Liver (tissue), 3 donors: Measurements from ENCODE around the gene GNG14.
"Not testable (repeated sequence)": the region's sequence is repeated elsewhere in the genome, so short reads cannot be mapped to it uniquely, and the experiment has no call there.

Experiments
- ATF3 ChIP-seq: IDR thresholded peaks from 2 replicates; pipeline ENCODE4 v1.6.1; 2016; ENCODE audit warnings: antibody characterized with exemption
- CTCF ChIP-seq: fragments of 150-350 bp; IDR thresholded peaks from 2 replicates; pipeline ENCODE4 v1.5.1; 2017; ENCODE audit warnings: improper control_type of control experiment, low read depth, low read length; ENCODE audit not compliant: missing input control
- FOXA1 ChIP-seq: IDR thresholded peaks from 2 replicates; pipeline ENCODE4 v1.6.1; 2016; ENCODE audit warnings: antibody characterized with exemption
- GABPA ChIP-seq, 2 donors: IDR thresholded peaks in 1 of 2; conservative IDR thresholded peaks in 1 of 2; 2 replicates each; pipeline ENCODE4 v1.6.1; 2016; ENCODE audit warnings: antibody characterized with exemption in 2 of 2, mild to moderate bottlenecking in 1 of 2, moderate library complexity in 1 of 2
- HNF4G ChIP-seq: IDR thresholded peaks from 2 replicates; pipeline ENCODE4 v1.6.1; 2016; ENCODE audit warnings: antibody characterized with exemption
- JUND ChIP-seq, 2 donors: IDR thresholded peaks; 2 replicates each; pipeline ENCODE4 v1.6.1; 2016; ENCODE audit warnings: antibody characterized with exemption in 2 of 2
- MAX ChIP-seq: IDR thresholded peaks from 2 replicates; pipeline ENCODE4 v1.6.1; 2016; ENCODE audit warnings: antibody characterized with exemption
- REST ChIP-seq: IDR thresholded peaks from 2 replicates; pipeline ENCODE4 v1.6.1; 2016; ENCODE audit warnings: antibody characterized with exemption, mild to moderate bottlenecking
- RXRA ChIP-seq, 2 donors: IDR thresholded peaks; 2 replicates each; pipeline ENCODE4 v1.6.1; 2017 to 2018; ENCODE audit warnings: antibody characterized with exemption in 2 of 2, mild to moderate bottlenecking in 1 of 2
- SP1 ChIP-seq: IDR thresholded peaks from 2 replicates; pipeline ENCODE4 v1.6.1; 2018; ENCODE audit warnings: antibody characterized with exemption, mild to moderate bottlenecking
- TAF1 ChIP-seq: conservative IDR thresholded peaks from 2 replicates; pipeline ENCODE4 v1.6.1; 2016; ENCODE audit warnings: antibody characterized with exemption, mild to moderate bottlenecking
- YY1 ChIP-seq: IDR thresholded peaks from 2 replicates; pipeline ENCODE4 v1.6.1; 2016; ENCODE audit warnings: antibody characterized with exemption, mild to moderate bottlenecking
- ZBTB33 ChIP-seq: IDR thresholded peaks from 2 replicates; pipeline ENCODE4 v1.6.1; 2016; ENCODE audit warnings: antibody characterized with exemption
- donor health status: healthy.
- donor health status: healthy.

- not testable (repeated sequence) for TF ChIP-seq TAF1; GABPA (IDR thresholded peaks at IDR 0.05 in 1 of 2, conservative IDR thresholded peaks at IDR 0.05 in 1 of 2); CTCF; SP1; YY1; REST; ATF3; RXRA (IDR thresholded peaks at IDR 0.05); ZBTB33; HNF4G; MAX; JUND (IDR thresholded peaks at IDR 0.05); FOXA1
Measured at GRCh38 chr19:12713304-12713703, 25.5 kb downstream of the GNG14 start.
